NCI-H187 treated with DMSO at 0.1 percent for 48 hours (cell line): Measurements from ENCODE around the gene BCAT1.
"Not testable (repeated sequence)": the region's sequence is repeated elsewhere in the genome, so short reads cannot be mapped to it uniquely, and the experiment has no call there.

ENCODE experiments used
- DNase-seq: peaks from one replicate; lab custom pipeline; 2025; lab: John Stamatoyannopoulos, UW

Gene BCAT1

DNA sequence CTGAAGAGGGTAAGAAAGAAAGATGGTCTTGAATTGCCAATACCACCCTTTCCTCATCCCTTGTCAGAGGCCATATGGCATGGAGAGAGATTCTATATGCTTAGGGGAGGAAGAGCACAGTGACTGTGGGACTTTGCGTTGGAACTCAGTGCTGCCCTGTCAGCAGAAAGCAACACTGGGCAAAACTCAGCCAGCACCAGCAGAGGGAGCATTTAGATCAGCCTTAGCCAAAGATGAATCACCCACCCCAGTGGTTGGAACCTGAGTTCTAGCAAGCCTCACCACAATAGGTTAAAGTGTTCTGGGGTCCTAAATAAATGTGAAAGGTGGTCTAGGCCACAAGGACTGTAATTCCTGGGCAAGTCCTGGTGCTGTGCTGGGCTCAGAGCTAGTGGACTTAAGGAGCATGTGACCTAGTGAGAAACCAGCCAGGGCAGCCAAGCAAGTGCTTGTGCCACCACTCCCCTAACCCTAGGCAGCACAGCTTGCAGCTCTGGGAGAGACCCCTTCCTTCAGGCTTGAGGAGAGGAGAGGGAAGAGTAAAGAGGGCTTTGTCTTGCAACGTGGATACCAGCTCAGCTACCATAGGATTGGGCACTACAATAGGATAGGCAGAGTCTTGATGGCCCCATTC lies 11.4 kb upstream of the BCAT1 start:
- no peak for DNase-seq

DNA sequence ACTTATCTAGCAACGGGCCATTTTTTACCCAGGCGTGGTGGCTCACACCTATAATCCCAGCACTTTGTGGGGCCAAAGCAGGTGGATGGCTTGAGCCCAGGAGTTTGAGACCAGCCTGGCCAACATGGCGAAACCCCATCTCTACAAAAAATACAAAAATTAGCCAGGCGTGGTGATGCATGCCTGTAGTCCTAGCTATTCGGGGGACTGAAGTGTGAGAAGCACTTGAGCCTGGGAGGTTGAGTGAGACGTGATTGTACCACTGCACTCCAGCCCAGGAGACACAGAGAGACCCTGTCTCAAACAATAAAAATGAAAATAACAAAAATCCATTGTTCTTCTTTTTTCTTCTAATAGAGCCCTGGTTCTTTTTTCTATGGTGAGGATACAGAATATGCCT lies 7.5 kb upstream of the BCAT1 start:
- DNase-seq: not testable (repeated sequence)

DNA sequence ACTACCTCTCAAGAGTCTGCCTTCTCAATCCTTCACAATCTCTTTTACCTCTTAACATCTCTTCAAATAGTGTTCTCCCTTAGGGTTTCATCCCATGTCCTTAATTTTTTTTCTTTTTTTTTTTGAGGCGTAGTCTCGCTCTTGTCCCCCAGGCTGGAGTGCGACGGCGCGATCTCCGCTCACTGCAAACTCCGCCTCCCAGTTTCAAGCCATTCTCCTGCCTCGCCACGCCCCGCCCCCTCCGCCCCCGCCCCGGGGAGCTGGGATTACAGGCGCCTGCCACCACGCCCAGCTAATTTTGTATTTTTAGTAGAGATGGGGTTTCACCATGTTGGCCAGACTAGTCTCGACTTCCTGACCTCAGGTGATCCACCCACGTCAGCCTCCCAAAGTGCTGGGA lies 7.0 kb upstream of the BCAT1 start:
- no peak for DNase-seq

DNA sequence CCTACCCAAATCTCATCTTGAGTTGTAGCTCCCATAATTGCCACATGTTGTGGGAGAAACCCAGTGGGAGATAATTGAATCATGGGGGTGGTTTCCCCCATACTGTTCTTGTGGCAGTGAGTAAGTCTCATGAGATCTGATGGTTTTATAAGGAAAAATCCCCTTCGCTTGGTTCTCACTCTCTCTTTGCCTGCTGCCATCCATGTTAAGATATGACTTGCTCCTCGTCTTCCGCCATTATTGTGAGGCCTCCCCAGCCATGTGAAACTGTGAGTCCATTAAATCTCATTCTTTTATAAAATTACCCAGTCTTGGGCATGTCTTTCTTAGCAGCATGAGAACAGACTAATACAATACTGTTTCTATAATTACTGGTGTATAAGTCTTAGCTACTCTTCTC lies 6.5 kb upstream of the BCAT1 start:
- no peak for DNase-seq

DNA sequence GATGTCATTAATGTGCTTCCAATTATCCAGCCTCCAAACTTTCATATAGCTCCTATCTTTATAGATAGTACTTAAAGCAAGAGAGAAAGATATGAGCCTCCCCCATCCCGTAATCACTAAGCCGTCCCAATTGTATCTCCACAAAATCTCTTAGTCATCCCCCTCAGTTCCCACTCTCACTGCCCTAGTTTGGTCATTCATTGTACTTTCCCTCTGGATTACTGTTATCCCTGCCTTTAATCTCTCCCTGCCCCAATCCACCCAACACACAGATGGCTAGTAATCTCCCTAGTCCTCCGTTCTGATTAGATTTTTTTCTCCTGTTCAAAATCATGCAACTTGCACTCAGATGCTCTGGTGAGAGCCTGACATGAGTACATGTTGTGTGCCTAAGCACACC lies 5.4 kb upstream of the BCAT1 start:
- no peak for DNase-seq

DNA sequence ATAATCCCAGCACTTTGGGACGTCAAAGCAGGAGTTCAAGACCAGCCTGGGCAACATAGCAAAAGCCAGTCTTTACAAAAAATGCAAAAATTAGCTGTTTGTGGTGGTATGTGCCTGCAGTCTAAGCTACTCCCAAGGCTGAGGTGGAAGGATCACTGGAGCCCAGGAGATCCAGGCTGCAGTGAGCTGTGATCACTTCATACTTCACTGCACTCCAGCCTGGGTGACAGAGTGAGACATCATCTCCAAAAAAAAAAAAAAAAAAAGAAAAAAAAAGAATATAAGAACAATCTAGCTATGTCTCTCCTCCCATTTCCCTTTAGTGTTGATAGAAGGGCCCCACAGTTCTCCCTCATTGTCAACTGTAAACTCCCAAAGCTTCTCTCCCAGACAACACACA lies 3.5 kb upstream of the BCAT1 start:
- no peak for DNase-seq

DNA sequence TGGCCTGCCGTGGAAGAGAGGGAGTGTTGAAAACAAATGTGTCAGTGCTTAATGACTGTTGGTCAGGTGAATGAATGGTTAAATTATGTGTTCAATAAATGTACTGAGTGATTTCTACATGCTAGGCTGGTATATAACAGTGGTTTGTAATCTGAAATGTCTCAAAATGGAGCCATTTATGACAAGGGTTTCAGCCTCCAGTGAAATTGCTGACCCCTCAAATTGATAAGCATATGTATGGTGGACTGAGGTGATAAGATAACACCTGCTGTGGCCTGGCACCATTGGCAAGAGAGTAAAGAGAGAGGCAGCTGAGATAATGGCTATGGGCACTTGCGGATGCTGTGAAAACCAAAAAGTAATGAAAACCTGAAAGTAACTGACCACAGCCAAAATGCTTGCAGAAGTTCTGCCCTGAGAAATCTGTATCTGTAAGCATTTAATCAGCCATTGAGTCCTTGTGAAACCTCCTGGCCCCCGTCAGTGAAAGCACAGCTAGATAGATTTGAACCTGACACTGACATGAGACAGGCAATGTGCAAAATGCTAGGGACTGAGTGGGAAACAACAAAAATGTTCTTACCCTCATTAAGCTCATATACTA lies 1.4 kb upstream of the BCAT1 start:
- no peak for DNase-seq

DNA sequence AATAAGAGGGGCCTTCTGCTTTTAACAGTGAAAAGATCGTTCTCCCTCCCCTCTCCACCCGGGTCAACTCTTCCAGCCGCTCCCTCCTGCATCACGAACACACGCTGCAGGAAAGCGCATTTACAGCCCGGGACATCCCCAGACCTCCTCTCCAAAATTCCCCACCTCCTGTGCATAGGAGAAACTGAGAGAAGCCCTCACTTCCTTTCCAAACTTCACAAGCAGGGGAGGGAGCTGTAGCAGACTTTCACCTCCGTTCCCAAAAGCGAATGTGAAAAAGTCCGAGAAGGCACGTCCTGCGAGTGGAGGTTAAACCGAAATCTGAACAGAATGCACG lies 513 bp downstream of the BCAT1 start:
- no peak for DNase-seq

DNA sequence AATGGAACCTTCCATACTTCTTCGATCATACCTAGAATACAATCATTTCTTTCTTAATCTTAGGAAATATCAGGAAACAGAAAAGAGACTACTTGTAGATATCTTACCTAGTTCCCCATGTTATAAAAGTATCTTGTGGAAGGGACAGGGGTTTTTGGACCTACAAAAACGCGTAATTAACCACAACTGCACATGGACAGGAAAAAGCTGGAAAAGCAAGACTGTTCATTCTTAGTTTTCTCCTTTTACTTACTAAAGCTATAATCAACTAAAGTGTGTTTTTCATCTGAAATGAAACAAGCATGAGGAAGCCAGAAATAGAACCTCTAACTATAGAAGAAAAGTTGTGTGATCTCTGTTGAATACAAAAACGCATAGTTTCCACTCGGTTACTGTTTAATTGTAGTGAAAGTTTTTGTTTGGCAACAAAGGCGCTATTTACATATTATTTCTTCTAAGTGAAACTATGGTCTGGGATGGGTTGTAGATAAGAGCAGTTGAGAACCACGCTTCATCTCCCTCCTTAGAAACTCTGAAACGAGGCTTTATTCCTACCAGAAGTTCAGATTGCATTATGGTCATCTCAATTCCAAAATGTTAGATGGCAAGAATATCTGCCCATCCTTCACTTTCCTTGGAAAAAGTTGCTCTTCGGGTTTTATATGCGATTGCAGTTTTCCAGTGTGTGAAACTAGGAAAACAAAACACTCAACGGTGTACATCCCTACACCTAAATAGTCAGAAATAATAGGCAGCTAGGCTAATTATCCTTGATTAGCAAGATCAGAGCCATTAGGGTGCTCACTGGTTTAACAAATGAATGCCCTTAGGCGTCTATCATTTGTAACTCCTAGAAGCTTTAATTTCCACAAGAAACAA lies 1.1 kb downstream of the BCAT1 start:
- DNase-seq: no peak

DNA sequence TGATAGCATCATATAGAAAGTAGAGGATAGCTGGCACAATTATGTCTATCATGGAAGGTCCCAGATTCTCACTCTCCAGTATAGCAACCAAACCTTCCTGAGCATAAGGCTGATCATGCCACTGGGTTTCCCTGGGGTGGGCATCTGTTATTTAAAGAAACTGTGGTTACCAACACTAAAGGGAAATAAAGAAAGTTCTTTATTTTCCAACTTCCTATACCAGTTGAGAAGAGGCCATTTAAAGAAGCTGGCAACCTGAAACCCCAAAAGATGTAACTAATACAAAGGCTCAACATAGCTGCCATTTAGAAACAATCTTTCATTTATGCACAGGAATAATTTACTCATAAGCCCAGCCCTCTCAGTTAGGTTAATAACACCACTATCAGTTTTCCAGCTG lies 3.1 kb downstream of the BCAT1 start:
- DNase-seq: no peak

DNA sequence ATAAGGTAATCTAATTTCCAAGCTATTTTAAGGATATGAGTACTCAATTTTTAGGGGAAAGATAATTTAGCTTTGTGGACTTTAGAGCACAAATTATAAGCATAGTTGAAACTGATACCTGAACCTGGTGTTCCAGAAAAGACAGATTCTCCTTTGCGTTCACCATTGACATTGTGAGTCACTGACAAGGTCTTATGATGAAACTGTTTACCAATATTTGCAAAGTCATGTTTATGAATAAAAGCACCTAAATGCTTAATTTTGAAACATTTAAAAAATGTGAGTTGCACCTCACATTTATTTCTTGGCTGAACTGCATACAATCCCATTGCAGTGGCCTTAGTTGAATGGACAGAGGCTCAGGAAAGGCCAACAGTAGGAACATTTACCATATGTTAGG lies 3.9 kb downstream of the BCAT1 start:
- DNase-seq: no peak

DNA sequence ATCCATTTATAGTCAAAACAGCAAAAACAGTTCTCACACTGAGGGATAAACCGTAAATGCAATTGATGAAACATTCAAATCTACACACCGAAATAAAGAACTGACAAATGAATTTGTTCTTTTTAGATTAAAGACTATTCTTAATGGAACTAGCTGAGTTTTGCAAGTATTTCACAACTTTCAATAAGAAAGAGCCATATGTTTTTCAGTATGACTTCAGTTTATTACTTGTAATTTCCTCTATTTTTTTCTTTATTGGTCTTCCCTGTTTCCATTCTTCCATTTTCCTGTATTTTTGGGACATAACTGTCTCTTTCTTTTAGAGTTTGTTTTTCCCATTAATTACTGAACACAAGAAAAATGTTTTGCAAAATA lies 4.3 kb downstream of the BCAT1 start:
- DNase-seq: no peak

DNA sequence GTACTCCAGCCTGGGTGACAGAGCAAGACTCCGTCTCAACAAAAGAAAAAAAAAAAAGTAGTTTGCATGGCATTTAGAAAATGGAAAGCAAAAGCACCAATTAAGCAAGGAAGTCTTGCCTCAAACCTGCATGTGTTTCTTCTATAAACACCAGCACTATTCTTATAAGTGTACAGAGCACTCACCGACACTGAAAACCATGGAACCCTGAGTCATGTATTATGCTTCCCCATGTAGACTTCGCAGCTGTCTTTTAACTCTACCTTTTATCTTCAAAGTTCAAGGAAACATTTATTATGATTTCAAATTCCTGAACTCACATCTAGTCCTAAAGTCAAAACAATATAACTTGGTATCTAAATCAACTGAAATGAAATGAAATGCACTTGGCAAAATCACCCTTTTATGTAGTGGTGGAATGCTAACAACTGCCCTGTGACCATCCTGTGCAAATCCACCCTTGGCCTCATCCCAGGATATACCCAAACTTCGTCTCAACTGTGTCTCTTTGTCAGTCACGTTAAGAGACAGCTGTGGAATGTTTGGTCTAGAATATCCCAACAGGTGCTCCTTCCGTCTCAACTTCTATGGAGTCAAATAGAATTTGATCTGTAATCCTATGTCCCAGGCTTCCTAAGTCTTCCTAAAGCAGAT lies 4.8 kb downstream of the BCAT1 start:
- no peak for DNase-seq

DNA sequence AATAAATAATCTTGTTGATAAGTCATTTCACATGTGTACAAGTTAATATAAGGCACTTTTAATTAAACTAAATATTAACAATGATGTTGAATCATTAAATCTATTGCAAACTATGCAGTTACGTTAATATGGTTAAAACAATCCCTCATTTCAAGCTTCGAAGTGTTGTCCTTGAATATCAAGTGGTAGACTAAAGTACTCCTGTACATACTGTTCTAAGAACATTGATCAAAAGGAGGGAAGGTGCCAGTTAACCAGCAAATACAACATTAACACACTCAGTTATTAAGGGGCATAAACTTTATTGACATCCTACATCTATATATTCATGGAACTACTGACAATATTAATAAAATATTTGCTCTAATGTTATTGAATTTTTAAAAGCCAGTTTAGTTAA lies 8.7 kb downstream of the BCAT1 start:
- DNase-seq: no peak

DNA sequence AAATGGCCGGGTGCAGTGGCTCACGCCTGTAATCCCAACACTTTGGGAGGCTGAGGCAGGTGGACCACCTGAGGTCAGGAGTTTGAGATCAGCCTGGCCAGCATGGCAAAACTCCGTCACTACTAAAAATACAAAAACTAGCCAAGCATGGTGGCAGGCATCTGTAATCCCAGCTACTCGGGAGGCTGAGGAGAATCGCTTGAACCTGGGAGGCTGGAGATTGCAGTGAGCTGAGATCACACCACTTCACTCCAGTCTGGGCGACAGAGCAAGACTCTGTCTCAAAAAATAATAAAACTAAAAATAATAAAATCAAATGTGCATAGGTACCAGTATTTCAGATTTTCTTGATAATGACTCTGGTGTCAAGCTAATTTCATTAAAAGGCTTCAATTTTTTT lies 9.3 kb downstream of the BCAT1 start:
- DNase-seq: not testable (repeated sequence)

DNA sequence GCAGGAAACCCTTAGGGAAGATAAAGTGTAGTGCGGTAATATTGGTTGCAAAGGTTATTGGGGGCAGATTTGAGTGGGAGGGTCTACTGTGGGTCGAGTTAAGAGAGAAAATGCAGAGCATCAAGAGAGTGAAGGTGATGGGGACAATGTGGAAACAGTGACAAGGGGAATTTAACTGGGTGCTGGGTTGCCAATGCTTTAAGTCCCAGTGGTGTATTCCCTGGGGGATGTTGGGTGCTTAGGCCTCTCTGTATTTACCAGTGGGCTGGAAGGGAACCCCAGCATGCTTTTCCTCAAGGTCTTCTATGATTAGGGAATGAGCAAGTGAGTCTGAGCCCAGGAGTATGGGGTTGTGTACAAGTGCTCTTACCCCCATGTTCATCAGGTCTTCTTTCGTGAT lies 10.6 kb downstream of the BCAT1 start:
- no peak for DNase-seq

DNA sequence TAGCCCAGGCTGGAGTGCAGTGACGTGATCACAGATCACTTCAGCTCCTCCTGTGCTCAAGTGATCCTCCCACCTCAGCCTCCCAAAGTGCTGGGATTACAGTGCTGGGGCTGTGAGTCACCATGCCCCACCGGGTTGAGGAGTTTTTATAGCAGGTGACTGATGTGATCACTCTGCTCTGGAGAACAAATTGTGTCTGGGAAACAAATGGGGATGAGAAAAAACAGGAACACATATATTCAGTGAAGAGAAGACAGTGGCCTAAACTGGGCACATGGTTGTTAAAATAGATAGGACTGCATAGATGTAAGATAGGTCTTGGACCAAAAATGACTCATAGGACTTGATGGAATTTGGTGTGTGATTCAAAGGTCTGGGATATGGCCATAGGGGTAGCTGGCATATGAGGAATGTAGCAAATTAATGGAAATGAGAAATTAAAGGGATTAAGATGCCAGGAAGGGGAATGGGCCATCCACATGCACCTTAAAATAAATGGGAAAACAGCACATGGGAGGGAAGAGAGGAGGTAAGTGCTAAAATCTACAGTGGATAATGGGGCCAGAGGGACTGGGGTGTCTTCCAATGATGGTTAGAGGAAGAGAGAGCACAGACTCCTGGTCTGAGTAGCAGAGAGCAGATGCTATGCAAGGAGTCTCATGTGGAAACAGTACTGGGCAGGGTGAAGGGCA lies 11.2 kb downstream of the BCAT1 start:
- DNase-seq: no peak

DNA sequence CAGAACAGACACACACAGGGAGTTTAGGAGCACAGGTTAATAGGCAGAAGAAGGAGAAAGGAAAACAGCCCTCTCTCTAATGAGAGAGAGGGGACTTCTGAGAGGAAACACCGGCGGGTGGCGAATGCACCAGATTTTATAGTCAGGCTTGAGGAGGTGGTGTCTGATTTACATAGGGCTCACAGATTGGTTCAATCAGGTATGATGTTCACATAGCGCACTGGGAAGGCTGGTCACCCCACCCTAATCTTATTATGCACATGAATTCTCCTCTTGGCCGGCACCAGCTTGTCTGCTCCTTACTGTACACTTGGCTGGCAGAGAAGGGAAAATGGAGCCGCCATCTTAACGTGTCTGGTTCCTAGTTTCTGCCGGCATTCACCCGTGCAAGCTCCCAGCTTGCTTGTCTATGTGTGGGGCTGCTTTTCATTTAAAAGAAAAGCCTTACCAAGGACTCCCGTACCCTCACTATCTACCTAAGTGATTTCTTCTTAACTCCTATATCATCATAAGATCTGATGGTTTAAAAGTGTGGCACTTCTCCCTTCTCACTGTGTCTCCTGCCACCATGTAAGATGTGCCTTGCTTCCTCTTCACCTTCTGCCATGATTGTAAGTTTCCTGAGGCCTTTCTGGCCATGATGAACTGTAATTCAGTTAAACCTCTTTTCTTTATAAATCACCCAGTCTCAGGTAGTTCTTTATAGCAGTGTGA lies 15.1 kb downstream of the BCAT1 start:
- no peak for DNase-seq

DNA sequence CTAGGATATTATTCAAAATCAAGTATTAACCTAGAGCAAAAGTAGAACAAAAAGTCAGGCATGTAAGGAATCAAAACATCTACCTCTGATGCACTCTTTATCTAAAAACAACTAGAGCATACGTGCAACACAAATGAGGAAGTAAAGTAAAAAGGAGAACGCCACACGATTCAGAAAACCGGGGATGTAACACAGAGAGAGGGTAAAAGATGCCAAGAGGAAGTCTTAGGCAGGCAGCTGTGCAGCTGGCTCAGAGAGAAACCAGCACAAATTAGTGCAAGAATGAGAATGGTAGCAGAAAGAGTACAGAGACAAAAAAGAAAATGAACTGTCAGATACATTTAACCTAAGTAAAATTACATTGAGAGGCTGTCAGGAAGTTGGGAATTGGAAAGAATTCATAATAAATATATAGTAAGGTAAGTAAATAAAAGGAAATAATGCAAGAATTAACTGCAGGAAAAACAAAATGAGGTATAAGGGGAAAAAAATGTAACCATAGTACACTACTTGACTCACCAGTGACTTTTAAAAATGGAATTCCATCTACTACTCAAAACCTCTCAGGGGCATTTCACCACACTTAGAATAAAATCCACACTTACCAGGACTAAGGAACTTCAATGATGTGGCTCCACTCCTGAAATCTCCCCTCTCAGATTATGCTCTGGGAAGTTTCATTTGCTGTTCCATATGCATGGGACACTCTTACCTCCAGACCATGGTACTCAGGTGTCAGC lies 17.1 kb downstream of the BCAT1 start:
- no peak for DNase-seq

DNA sequence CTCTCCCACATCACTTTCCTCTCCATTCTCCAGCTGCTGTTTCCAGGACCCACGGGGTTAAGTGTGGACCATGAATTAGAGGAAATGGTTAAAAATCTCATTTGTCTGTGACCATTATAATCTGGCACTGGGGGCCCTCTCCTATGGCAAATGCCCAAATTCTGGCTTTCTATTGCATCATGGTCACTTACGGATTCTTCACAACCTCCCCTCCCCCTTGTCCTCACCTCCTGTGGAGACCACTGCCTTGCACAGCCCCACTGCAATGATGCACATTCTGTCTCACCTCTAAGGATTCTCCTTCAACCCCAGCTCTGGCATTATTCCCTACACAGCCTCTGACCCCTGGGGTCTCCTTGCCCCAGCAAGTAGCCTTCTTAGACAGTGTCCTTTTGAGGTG lies 18.9 kb downstream of the BCAT1 start:
- DNase-seq: no peak
